GM12892 (cell line): ENCODE data around the gene ZSCAN5A.

Source experiments
- POLR2A ChIP-seq: IDR thresholded peaks from 2 replicates; pipeline ENCODE4 v1.6.1; 2011; ENCODE audit warnings: low read depth, low read length, control low read depth
- TAF1 ChIP-seq: IDR thresholded peaks from 2 replicates; pipeline ENCODE4 v1.6.1; 2011; ENCODE audit warnings: low read depth, mild to moderate bottlenecking, control low read depth, low read length, borderline replicate concordance

- TF ChIP-seq POLR2A (no peak), TAF1 (no peak)
These were observed 5.8 kb downstream of the ZSCAN5A start for GRCh38 chr19:56308792-56309191.
